Neural progenitor cell (in vitro differentiated cells): ENCODE results near the gene FSCN2. TPM values are rescaled to one million over a fixed set of nuclear protein-coding genes. Genes with fewer than 3 reads are reported as not detected.

ENCODE experiments used
- DNase-seq: peaks from one replicate; pipeline ENCODE4 v3.0.0-alpha.2; 2016; ENCODE audit warnings: low spot score
- H2AFZ ChIP-seq: fragments of 200-600 bp; sonication (generic); replicated peaks from 2 replicates; pipeline ENCODE4 v1.6.1; 2016; ENCODE audit warnings: antibody characterized with exemption
- H3F3A ChIP-seq: fragments of 200-600 bp; sonication (generic); 2 replicates; pipeline ENCODE4 v1.6.1; 2016; ENCODE audit warnings: antibody characterized with exemption, low read depth
- H3K27ac ChIP-seq: fragments of 200-600 bp; sonication (generic); 2 replicates; pipeline ENCODE4 v1.5.1; 2016; ENCODE audit warnings: mild to moderate bottlenecking
- H3K27me3 ChIP-seq: fragments of 200-600 bp; sonication (generic); 2 replicates; pipeline ENCODE4 v1.6.1; 2016; ENCODE audit warnings: mild to moderate bottlenecking, moderate library complexity
- H3K36me3 ChIP-seq: fragments of 200-600 bp; sonication (generic); 2 replicates; pipeline ENCODE4 v1.5.1; 2016
- H3K4me1 ChIP-seq: fragments of 200-600 bp; sonication (generic); 2 replicates; pipeline ENCODE4 v1.6.1; 2016; ENCODE audit warnings: mixed run types
- H3K4me2 ChIP-seq: fragments of 200-600 bp; sonication (generic); 2 replicates; pipeline ENCODE4 v1.6.1; 2016
- H3K4me3 ChIP-seq: fragments of 200-600 bp; sonication (generic); 2 replicates; pipeline ENCODE4 v1.5.1; 2016
- H3K79me2 ChIP-seq: fragments of 200-600 bp; sonication (generic); 2 replicates; pipeline ENCODE4 v1.6.1; 2016; ENCODE audit warnings: low read depth
- H3K9ac ChIP-seq: fragments of 200-600 bp; sonication (generic); 2 replicates; pipeline ENCODE4 v1.6.1; 2016
- H3K9me3 ChIP-seq: fragments of 200-600 bp; sonication (generic); 2 replicates; pipeline ENCODE4 v1.5.1; 2016; ENCODE audit warnings: low read depth
- H4K20me1 ChIP-seq: fragments of 200-600 bp; sonication (generic); 2 replicates; pipeline ENCODE4 v1.6.1; 2016; ENCODE audit warnings: low read depth
- H3K27ac Mint-ChIP-seq: 3 replicates; pipeline ENCODE4 v1.8.0; 2021; ENCODE audit warnings: mixed read lengths
- H3K27me3 Mint-ChIP-seq: 2 replicates; pipeline ENCODE4 v1.8.0; 2022; ENCODE audit warnings: low read depth, mild to moderate bottlenecking, inconsistent platforms, moderate library complexity, mixed read lengths; ENCODE audit not compliant: insufficient read depth
- H3K36me3 Mint-ChIP-seq: 3 replicates; pipeline ENCODE4 v1.8.0; 2021; ENCODE audit warnings: mixed read lengths
- H3K4me1 Mint-ChIP-seq: 3 replicates; pipeline ENCODE4 v1.8.0; 2021; ENCODE audit warnings: mixed read lengths
- H3K4me3 Mint-ChIP-seq: 3 replicates; pipeline ENCODE4 v1.8.0; 2021; ENCODE audit warnings: mild to moderate bottlenecking, moderate library complexity, mixed read lengths
- H3K9me3 Mint-ChIP-seq: 3 replicates; pipeline ENCODE4 v1.8.0; 2020; ENCODE audit warnings: mixed read lengths
- EZH2 ChIP-seq: fragments of 200-600 bp; sonication (generic); IDR thresholded peaks from 2 replicates; pipeline ENCODE4 v1.6.1; 2017; ENCODE audit warnings: antibody characterized with exemption, mild to moderate bottlenecking, moderate library complexity
- EZH2phosphoT487 ChIP-seq: fragments of 200-600 bp; sonication (generic); IDR thresholded peaks from 2 replicates; pipeline ENCODE4 v1.6.1; 2017; ENCODE audit warnings: antibody characterized with exemption
- total RNA-seq: library from RNA; depleted of rRNA; stranded (reverse); fragments of >200 nt; gene quantifications from 2 replicates; pipeline ENCODE4 v1.2.3, GENCODE V29; 2015; ENCODE audit warnings: low replicate concordance
- TF ChIP-seq, protein P1 (sequence below): fragments of 200-600 bp; sonication (generic); IDR thresholded peaks from 2 replicates; pipeline ENCODE4 v1.5.1; 2017; ENCODE audit warnings: antibody characterized with exemption, mild to moderate bottlenecking

FSCN2 gene
- total RNA-seq, 1 donor from 2014 or later = not detected

DNA sequence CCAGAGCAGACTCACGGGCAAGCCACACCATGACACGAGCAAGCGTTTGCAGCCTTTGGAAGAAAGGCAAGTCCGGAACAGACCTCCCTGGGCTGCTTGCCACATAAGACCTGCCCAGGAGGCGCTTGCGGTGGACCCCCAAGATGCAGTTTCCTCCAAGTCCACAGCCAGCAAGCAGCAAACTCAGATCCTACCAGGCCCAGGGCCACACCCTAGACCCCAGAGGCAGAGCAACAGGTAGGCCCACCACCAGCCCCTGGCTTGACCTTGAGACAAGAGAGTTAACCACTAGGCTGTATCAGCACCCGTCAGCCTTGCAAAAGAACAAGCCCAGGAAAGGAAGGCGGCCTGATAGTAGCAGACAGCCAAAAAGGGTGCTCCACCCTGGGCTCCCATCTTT, 21.6 kb downstream of the FSCN2 start:
- H3K27ac Mint-ChIP-seq = no peak overlapping the region
- no peak overlapping the region for H2AFZ ChIP-seq
- H3K79me2 ChIP-seq = peaks cover 15% of the 10 kb centered on the region

DNA sequence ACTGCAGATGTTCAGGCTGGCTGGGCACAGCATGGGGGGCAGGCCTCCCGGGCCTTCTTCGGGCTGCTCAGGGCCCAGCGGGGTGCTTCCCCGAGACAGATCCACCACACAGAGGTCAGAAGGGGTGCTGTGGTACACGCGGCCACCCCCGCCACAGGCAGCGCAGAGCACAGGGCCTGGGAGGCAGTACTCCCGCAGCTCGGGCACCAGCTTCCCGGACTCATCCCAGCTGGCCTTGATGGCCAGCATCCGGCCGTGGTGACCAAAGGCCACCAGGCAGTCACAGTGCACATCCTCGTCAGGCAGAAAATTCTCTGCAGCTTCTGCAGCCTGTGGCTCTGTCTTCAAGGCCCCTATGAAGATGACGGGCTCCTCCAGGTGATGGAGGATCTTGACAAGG, 22.1 kb downstream of the FSCN2 start:
- H2AFZ ChIP-seq = no peak overlapping the region
- H3K9me3 ChIP-seq = no peaks in the 10 kb centered on the region
- no peak overlapping the region for H3K4me3 ChIP-seq
- H3F3A ChIP-seq = peaks cover 16% of the 10 kb centered on the region
- H3K9ac ChIP-seq = no peak overlapping the region
- H3K9me3 Mint-ChIP-seq = no peaks in the 10 kb centered on the region
- H3K79me2 ChIP-seq = peaks cover 15% of the 10 kb centered on the region
- H4K20me1 ChIP-seq = peaks cover 6% of the 10 kb centered on the region
- H3K27me3 ChIP-seq = no peaks in the 10 kb centered on the region
- DNase-seq = no peak
- no peaks in the 10 kb centered on the region for H3K36me3 ChIP-seq
- H3K27ac ChIP-seq = no peak overlapping the region
- peaks cover 13% of the 10 kb centered on the region for H3K27me3 Mint-ChIP-seq
- no peak overlapping the region for H3K4me2 ChIP-seq
- peaks cover 11% of the 10 kb centered on the region for H3K36me3 Mint-ChIP-seq
- peak overlapping the region; percentile 94 for H3K4me3 Mint-ChIP-seq
- H3K27ac Mint-ChIP-seq = no peak overlapping the region
- TF ChIP-seq EZH2 = no peak
- TF ChIP-seq EZH2phosphoT487 = no peak
- TF ChIP-seq, protein P1, sequence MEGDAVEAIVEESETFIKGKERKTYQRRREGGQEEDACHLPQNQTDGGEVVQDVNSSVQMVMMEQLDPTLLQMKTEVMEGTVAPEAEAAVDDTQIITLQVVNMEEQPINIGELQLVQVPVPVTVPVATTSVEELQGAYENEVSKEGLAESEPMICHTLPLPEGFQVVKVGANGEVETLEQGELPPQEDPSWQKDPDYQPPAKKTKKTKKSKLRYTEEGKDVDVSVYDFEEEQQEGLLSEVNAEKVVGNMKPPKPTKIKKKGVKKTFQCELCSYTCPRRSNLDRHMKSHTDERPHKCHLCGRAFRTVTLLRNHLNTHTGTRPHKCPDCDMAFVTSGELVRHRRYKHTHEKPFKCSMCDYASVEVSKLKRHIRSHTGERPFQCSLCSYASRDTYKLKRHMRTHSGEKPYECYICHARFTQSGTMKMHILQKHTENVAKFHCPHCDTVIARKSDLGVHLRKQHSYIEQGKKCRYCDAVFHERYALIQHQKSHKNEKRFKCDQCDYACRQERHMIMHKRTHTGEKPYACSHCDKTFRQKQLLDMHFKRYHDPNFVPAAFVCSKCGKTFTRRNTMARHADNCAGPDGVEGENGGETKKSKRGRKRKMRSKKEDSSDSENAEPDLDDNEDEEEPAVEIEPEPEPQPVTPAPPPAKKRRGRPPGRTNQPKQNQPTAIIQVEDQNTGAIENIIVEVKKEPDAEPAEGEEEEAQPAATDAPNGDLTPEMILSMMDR = no peak
- H3K4me1 ChIP-seq = peaks cover 5% of the 10 kb centered on the region
- H3K4me1 Mint-ChIP-seq = peaks cover 31% of the 10 kb centered on the region

More for the DNA sequence above, 21.6 kb downstream of the FSCN2 start:
- no peaks in the 10 kb centered on the region for H3K27me3 ChIP-seq
- peaks cover 31% of the 10 kb centered on the region for H3K4me1 Mint-ChIP-seq
- no peak for TF ChIP-seq EZH2phosphoT487
- TF ChIP-seq, protein P1 = no peak
- no peaks in the 10 kb centered on the region for H3K9me3 ChIP-seq
- peak overlapping the region; percentile 94 for H3K4me3 Mint-ChIP-seq
- peaks cover 11% of the 10 kb centered on the region for H3K36me3 Mint-ChIP-seq
- peaks cover 16% of the 10 kb centered on the region for H3F3A ChIP-seq
- peaks cover 5% of the 10 kb centered on the region for H3K4me1 ChIP-seq
- no peak overlapping the region for H3K27ac ChIP-seq
- H3K9me3 Mint-ChIP-seq = no peaks in the 10 kb centered on the region
- no peak overlapping the region for H3K9ac ChIP-seq
- H3K4me3 ChIP-seq = no peak overlapping the region
- no peak for DNase-seq
- no peaks in the 10 kb centered on the region for H3K36me3 ChIP-seq
- peaks cover 6% of the 10 kb centered on the region for H4K20me1 ChIP-seq
- peaks cover 12% of the 10 kb centered on the region for H3K27me3 Mint-ChIP-seq
- no peak overlapping the region for H3K4me2 ChIP-seq

DNA sequence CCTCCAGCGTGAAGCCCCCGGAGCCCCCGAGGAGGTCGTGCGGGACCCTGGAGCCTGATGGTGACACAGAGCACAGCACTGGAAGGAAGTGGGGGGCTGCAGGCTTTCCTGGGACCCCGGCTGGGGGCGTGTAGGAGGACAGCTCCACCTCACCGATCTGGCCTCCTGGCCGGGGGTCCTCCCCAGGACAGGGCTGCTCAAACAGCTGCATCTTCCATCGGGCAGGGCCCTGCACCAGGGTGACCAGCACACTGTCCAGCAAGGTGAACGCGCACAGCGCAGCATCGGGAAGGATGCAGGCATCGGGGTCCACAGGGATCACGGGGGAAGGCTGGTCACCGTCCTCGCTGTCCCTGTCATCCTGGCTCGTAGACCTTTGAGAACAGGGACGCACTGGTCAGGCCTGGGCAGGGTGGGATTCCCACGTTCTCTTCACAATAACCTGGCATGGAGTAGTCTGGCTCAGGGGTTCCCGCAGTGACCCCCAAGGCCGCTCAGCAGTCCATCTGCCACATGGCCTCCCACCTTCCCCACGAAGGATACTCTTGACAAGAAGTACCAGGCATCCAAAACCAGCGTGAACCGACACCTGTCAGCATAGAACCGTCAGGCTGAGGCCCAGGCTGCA, 22.8 kb downstream of the FSCN2 start:
- Mint-ChIP-seq H3K4me1 (peaks cover 31% of the 10 kb centered on the region), H3K27me3 (peaks cover 19% of the 10 kb centered on the region), H3K9me3 (no peaks in the 10 kb centered on the region), H3K36me3 (peaks cover 11% of the 10 kb centered on the region), H3K27ac (no peak overlapping the region), H3K4me3 (peak overlapping the region; percentile 94)
- no peaks in the 10 kb centered on the region for H3K27me3 ChIP-seq
- peaks cover 16% of the 10 kb centered on the region for H3F3A ChIP-seq
- H3K36me3 ChIP-seq = no peaks in the 10 kb centered on the region
- H2AFZ ChIP-seq = no peak overlapping the region
- H3K9me3 ChIP-seq = no peaks in the 10 kb centered on the region
- no peak for TF ChIP-seq EZH2phosphoT487
- TF ChIP-seq, protein P1 = no peak
- H3K27ac ChIP-seq = no peak overlapping the region
- H3K4me2 ChIP-seq = peak overlapping the region; percentile 93
- H3K79me2 ChIP-seq = peaks cover 15% of the 10 kb centered on the region
- H4K20me1 ChIP-seq = peaks cover 6% of the 10 kb centered on the region
- H3K4me3 ChIP-seq = peak overlapping the region; percentile 97
- no peak for DNase-seq
- peaks cover 5% of the 10 kb centered on the region for H3K4me1 ChIP-seq
- H3K9ac ChIP-seq = peak overlapping the region; percentile 60
